Trophoblast cell (in vitro differentiated cells and primary cell): ENCODE measurements around the gene WBP11.

Source experiments
- DNase-seq, 2 donors: peaks; one replicate each; pipeline ENCODE4 v3.0.0-alpha.2; 2016
- H2AFZ ChIP-seq: 2 replicates; pipeline ENCODE4 v1.6.1; 2013; ENCODE audit warnings: low read length, moderate library complexity, mild to moderate bottlenecking; ENCODE audit not compliant: insufficient read depth, poor library complexity
- H2AK5ac ChIP-seq: 2 replicates; pipeline ENCODE4 v1.6.1; 2013; ENCODE audit warnings: mild to moderate bottlenecking, low read length
- H2BK120ac ChIP-seq: 2 replicates; pipeline ENCODE4 v1.6.1; 2013; ENCODE audit warnings: low read length, mild to moderate bottlenecking, moderate library complexity; ENCODE audit not compliant: insufficient read depth, poor library complexity
- H2BK12ac ChIP-seq: 2 replicates; pipeline ENCODE4 v1.6.1; 2013; ENCODE audit warnings: mild to moderate bottlenecking, low read length, moderate library complexity
- H2BK5ac ChIP-seq: 2 replicates; pipeline ENCODE4 v1.6.1; 2013; ENCODE audit warnings: low read length, low read depth, moderate library complexity, mild to moderate bottlenecking; ENCODE audit not compliant: poor library complexity
- H3K14ac ChIP-seq: 2 replicates; pipeline ENCODE4 v1.6.1; 2013; ENCODE audit warnings: mild to moderate bottlenecking, low read length
- H3K18ac ChIP-seq: 2 replicates; pipeline ENCODE4 v1.6.1; 2013; ENCODE audit warnings: mild to moderate bottlenecking, low read length
- H3K23ac ChIP-seq: 2 replicates; pipeline ENCODE4 v1.6.1; 2013; ENCODE audit warnings: low read length
- H3K27ac ChIP-seq: 2 replicates; pipeline ENCODE4 v1.5.1; 2013; ENCODE audit warnings: low read depth, mild to moderate bottlenecking, inconsistent platforms, low read length, moderate library complexity
- H3K27me3 ChIP-seq: 2 replicates; pipeline ENCODE4 v1.6.1; 2013; ENCODE audit warnings: inconsistent platforms, mild to moderate bottlenecking, low read length, moderate library complexity; ENCODE audit not compliant: insufficient read depth
- H3K36me3 ChIP-seq, 2 experiments: 1 replicate in 1 of 2; 2 replicates in 1 of 2; pipeline ENCODE4 v1.6.1; 2013; ENCODE audit warnings: low read length in 2 of 2, mild to moderate bottlenecking in 2 of 2, moderate library complexity in 1 of 2; ENCODE audit not compliant: insufficient read depth in 2 of 2, control insufficient read depth in 1 of 2
- H3K4ac ChIP-seq: 2 replicates; pipeline ENCODE4 v1.6.1; 2013; ENCODE audit warnings: low read depth, mild to moderate bottlenecking, low read length, moderate library complexity
- H3K4me1 ChIP-seq, 2 experiments: 1 replicate in 1 of 2; 2 replicates in 1 of 2; pipeline ENCODE4 v1.6.1; 2013; ENCODE audit warnings: low read length in 2 of 2, mild to moderate bottlenecking in 2 of 2, moderate library complexity in 1 of 2; ENCODE audit not compliant: insufficient read depth in 2 of 2, control insufficient read depth in 1 of 2
- H3K4me2 ChIP-seq: 2 replicates; pipeline ENCODE4 v1.6.1; 2013; ENCODE audit warnings: inconsistent platforms, mild to moderate bottlenecking, low read length, moderate library complexity
- H3K4me3 ChIP-seq: 2 replicates; pipeline ENCODE4 v1.5.1; 2013; ENCODE audit warnings: mild to moderate bottlenecking, low read depth, low read length, inconsistent platforms
- H3K79me1 ChIP-seq: one replicate; pipeline ENCODE4 v1.6.1; 2013; ENCODE audit warnings: low read length
- H3K79me2 ChIP-seq: 2 replicates; pipeline ENCODE4 v1.6.1; 2013; ENCODE audit warnings: low read length, mild to moderate bottlenecking; ENCODE audit not compliant: control insufficient read depth, insufficient read depth, poor library complexity
- H3K9ac ChIP-seq: 2 replicates; pipeline ENCODE4 v1.6.1; 2013; ENCODE audit warnings: mild to moderate bottlenecking, low read length
- H3K9me3 ChIP-seq: 2 replicates; pipeline ENCODE4 v1.6.1; 2013; ENCODE audit warnings: low read depth, mild to moderate bottlenecking, control low read depth, inconsistent platforms, low read length; ENCODE audit not compliant: insufficient read depth
- H4K12ac ChIP-seq: 2 replicates; pipeline ENCODE4 v1.6.1; 2013; ENCODE audit warnings: low read depth, mild to moderate bottlenecking, low read length, moderate library complexity
- H4K8ac ChIP-seq: 2 replicates; pipeline ENCODE4 v1.6.1; 2013; ENCODE audit warnings: low read depth, mild to moderate bottlenecking, low read length, moderate library complexity
- H4K91ac ChIP-seq: one replicate; pipeline ENCODE4 v1.6.1; 2013; ENCODE audit warnings: low read depth, mild to moderate bottlenecking, low read length, moderate library complexity
- WGBS: extraction: QIAGEN DNeasy Blood & Tissue Kit; methylation state at CpG from one replicate; pipeline ENCODE4 v1.1.7; 2013; ENCODE audit warnings: missing lambda C conversion rate; ENCODE audit not compliant: insufficient read length, insufficient coverage; ENCODE audit errors: extremely low coverage; 5-methylcytosine and 5-hydroxymethylcytosine counted together

WBP11 gene

GRCh38 chr12:14833336-14833735 lies 30.1 kb upstream of the WBP11 start:
- Histone ChIP-seq H3K4ac (no peak overlapping the region), H3K9ac (no peak overlapping the region), H4K91ac (no peak overlapping the region), H2BK120ac (no peak overlapping the region), H4K12ac (no peak overlapping the region), H3K36me3 (peaks cover 0 to 2% of the 10 kb centered on the region in 2 experiments), H3K27ac (no peak overlapping the region), H3K23ac (no peak overlapping the region), H2AK5ac (no peak overlapping the region), H3K79me2 (no peaks in the 10 kb centered on the region), H3K4me1 (peaks cover 5 to 6% of the 10 kb centered on the region in 2 experiments), H4K8ac (no peak overlapping the region), H3K27me3 (no peaks in the 10 kb centered on the region), H2BK5ac (no peak overlapping the region), H2BK12ac (no peak overlapping the region), H3K9me3 (no peaks in the 10 kb centered on the region), H3K18ac (no peak overlapping the region), H2AFZ (no peak overlapping the region), H3K4me3 (no peak overlapping the region), H3K4me2 (no peak overlapping the region), H3K79me1 (peaks cover 14% of the 10 kb centered on the region), H3K14ac (no peak overlapping the region)
- DNase-seq = no peak
- no CpG with 5 or more reads among the region's 3 CpGs for WGBS

- no peaks in the 10 kb centered on the region for H3K9me3 ChIP-seq
- no peak overlapping the region for H4K12ac ChIP-seq
- H3K27ac ChIP-seq = no peak overlapping the region
These were observed 25.6 kb upstream of the WBP11 start for GRCh38 chr12:14828892-14829291.

GRCh38 chr12:14827043-14827442 lies 23.8 kb upstream of the WBP11 start:
- H2BK12ac ChIP-seq = no peak overlapping the region
- H2AK5ac ChIP-seq = no peak overlapping the region
- H2BK120ac ChIP-seq = no peak overlapping the region
- no peak overlapping the region for H4K91ac ChIP-seq
- H3K9ac ChIP-seq = no peak overlapping the region
- no peak overlapping the region for H2AFZ ChIP-seq
- H3K27me3 ChIP-seq = no peaks in the 10 kb centered on the region
- no peak overlapping the region for H3K4me2 ChIP-seq
- no peak overlapping the region for H3K4me3 ChIP-seq
- H3K9me3 ChIP-seq = no peaks in the 10 kb centered on the region
- no peak overlapping the region for H4K8ac ChIP-seq
- H3K14ac ChIP-seq = no peak overlapping the region
- H3K79me2 ChIP-seq = no peaks in the 10 kb centered on the region
- H3K79me1 ChIP-seq = no peaks in the 10 kb centered on the region
- no peak overlapping the region for H3K23ac ChIP-seq
- H3K36me3 ChIP-seq = peaks cover 0 to 2% of the 10 kb centered on the region in 2 experiments
- no peak overlapping the region for H3K4ac ChIP-seq
- no peak overlapping the region for H3K27ac ChIP-seq
- no peak overlapping the region for H3K18ac ChIP-seq
- no peaks in the 10 kb centered on the region for H3K4me1 ChIP-seq
- WGBS = no CpG with 5 or more reads among the region's 2 CpGs
- DNase-seq = no peak
- H2BK5ac ChIP-seq = no peak overlapping the region
- no peak overlapping the region for H4K12ac ChIP-seq

More at GRCh38 chr12:14828892-14829291, 25.6 kb upstream of the WBP11 start:
- Histone ChIP-seq H3K9ac (no peak overlapping the region), H3K14ac (no peak overlapping the region), H2BK12ac (no peak overlapping the region), H2AK5ac (no peak overlapping the region), H4K91ac (no peak overlapping the region), H3K18ac (no peak overlapping the region), H3K23ac (no peak overlapping the region), H2BK120ac (no peak overlapping the region), H2AFZ (no peak overlapping the region), H4K8ac (no peak overlapping the region), H3K27me3 (no peaks in the 10 kb centered on the region), H3K4ac (no peak overlapping the region), H2BK5ac (no peak overlapping the region), H3K79me1 (no peaks in the 10 kb centered on the region), H3K79me2 (no peaks in the 10 kb centered on the region), H3K4me1 (no peaks in the 10 kb centered on the region), H3K4me3 (no peak overlapping the region), H3K4me2 (no peak overlapping the region), H3K36me3 (peaks cover 0 to 2% of the 10 kb centered on the region in 2 experiments)
- DNase-seq = no peak

GRCh38 chr12:14826491-14826890 lies 23.2 kb upstream of the WBP11 start:
- no peak overlapping the region for H2BK120ac ChIP-seq
- peak overlapping the region; percentile 3 for H2BK12ac ChIP-seq

More at GRCh38 chr12:14826491-14826890, 23.2 kb upstream of the WBP11 start:
- Histone ChIP-seq H2AFZ (no peak overlapping the region), H3K14ac (no peak overlapping the region), H3K4me2 (no peak overlapping the region), H4K12ac (no peak overlapping the region), H3K9ac (no peak overlapping the region), H3K27ac (no peak overlapping the region), H3K79me2 (no peaks in the 10 kb centered on the region), H4K91ac (no peak overlapping the region), H3K18ac (no peak overlapping the region), H4K8ac (no peak overlapping the region), H2AK5ac (no peak overlapping the region), H2BK5ac (no peak overlapping the region), H3K27me3 (no peaks in the 10 kb centered on the region), H3K36me3 (peaks cover 0 to 2% of the 10 kb centered on the region in 2 experiments), H3K23ac (no peak overlapping the region), H3K79me1 (no peaks in the 10 kb centered on the region), H3K4ac (no peak overlapping the region), H3K9me3 (no peaks in the 10 kb centered on the region), H3K4me1 (no peaks in the 10 kb centered on the region), H3K4me3 (no peak overlapping the region)
- DNase-seq = no peak
- 100% methylated on average over 3 of the region's 5 CpGs for WGBS
